Smooth muscle cell (in vitro differentiated cells): ENCODE measurements around the gene ACTN1. TPM values are rescaled to one million over a fixed set of nuclear protein-coding genes. Genes with fewer than 3 reads are reported as not detected.
A peak's percentile ranks its signal among the peaks of the same experiment; 100 is the strongest.

Experiments used
- DNase-seq: peaks from one replicate; lab custom pipeline; 2025; ENCODE audit not compliant: unreplicated experiment; lab: John Stamatoyannopoulos, UW
- H2AFZ ChIP-seq: fragments of 200-600 bp; sonication (generic); 2 replicates; pipeline ENCODE4 v1.6.0; 2016; ENCODE audit warnings: antibody characterized with exemption, low read depth, mild to moderate bottlenecking
- H3F3A ChIP-seq: fragments of 200-600 bp; sonication (generic); 2 replicates; pipeline ENCODE4 v1.6.0; 2017; ENCODE audit warnings: antibody characterized with exemption, low read depth
- H3K27ac ChIP-seq: fragments of 200-600 bp; sonication (generic); 2 replicates; pipeline ENCODE4 v1.5.1; 2016; ENCODE audit warnings: low read depth, mild to moderate bottlenecking
- H3K27me3 ChIP-seq: fragments of 200-600 bp; sonication (generic); 2 replicates; pipeline ENCODE4 v1.6.1; 2016; ENCODE audit warnings: low read depth, mild to moderate bottlenecking
- H3K36me3 ChIP-seq: fragments of 200-600 bp; sonication (generic); 2 replicates; pipeline ENCODE4 v1.5.1; 2016; ENCODE audit warnings: low read depth
- H3K4me1 ChIP-seq: fragments of 200-600 bp; sonication (generic); 2 replicates; pipeline ENCODE4 v1.5.1; 2016; ENCODE audit warnings: low read depth
- H3K4me2 ChIP-seq: fragments of 200-600 bp; sonication (generic); 2 replicates; pipeline ENCODE4 v1.6.0; 2016; ENCODE audit warnings: mild to moderate bottlenecking
- H3K4me3 ChIP-seq: fragments of 200-600 bp; sonication (generic); 2 replicates; pipeline ENCODE4 v1.5.1; 2016; ENCODE audit warnings: mild to moderate bottlenecking
- H3K79me2 ChIP-seq: fragments of 200-600 bp; sonication (generic); 2 replicates; pipeline ENCODE4 v1.6.0; 2016; ENCODE audit warnings: low read depth, mild to moderate bottlenecking
- H3K9ac ChIP-seq: fragments of 200-600 bp; sonication (generic); 2 replicates; pipeline ENCODE4 v1.6.0; 2016; ENCODE audit warnings: low read depth
- H3K9me3 ChIP-seq: fragments of 200-600 bp; sonication (generic); replicated peaks from 2 replicates; pipeline ENCODE4 v1.5.1; 2016; ENCODE audit warnings: low read depth
- H4K20me1 ChIP-seq: fragments of 200-600 bp; sonication (generic); 2 replicates; pipeline ENCODE4 v1.6.0; 2016; ENCODE audit warnings: low read depth
- WGBS: methylation state at CpG from one replicate; pipeline ENCODE4 v1.1.7; 2016; ENCODE audit warnings: low lambda C conversion rate; 5-methylcytosine and 5-hydroxymethylcytosine counted together
- polyA plus RNA-seq: library from polyadenylated mRNA; unstranded; fragments of >200 nt; fragmentation: Nextera tagmentation; extraction: Ambion mirVana; gene quantifications from 2 replicates; pipeline ENCODE4 v1.2.1, GENCODE V29; 2016
- total RNA-seq: library from RNA; depleted of rRNA; stranded (reverse); fragments of >200 nt; gene quantifications from 2 replicates; pipeline ENCODE4 v1.2.3, GENCODE V29; 2014
- TF ChIP-seq, protein P1 (sequence below): fragments of 200-600 bp; sonication (generic); IDR thresholded peaks from 2 replicates; pipeline ENCODE4 v1.5.1; 2017; ENCODE audit warnings: borderline replicate concordance, mild to moderate bottlenecking, antibody characterized with exemption; ENCODE audit not compliant: insufficient read depth, poor library complexity, severe bottlenecking

The ACTN1 gene
- total and polyA plus RNA-seq, 2 experiments from 2014 or later = 422 to 806 TPM

DNA sequence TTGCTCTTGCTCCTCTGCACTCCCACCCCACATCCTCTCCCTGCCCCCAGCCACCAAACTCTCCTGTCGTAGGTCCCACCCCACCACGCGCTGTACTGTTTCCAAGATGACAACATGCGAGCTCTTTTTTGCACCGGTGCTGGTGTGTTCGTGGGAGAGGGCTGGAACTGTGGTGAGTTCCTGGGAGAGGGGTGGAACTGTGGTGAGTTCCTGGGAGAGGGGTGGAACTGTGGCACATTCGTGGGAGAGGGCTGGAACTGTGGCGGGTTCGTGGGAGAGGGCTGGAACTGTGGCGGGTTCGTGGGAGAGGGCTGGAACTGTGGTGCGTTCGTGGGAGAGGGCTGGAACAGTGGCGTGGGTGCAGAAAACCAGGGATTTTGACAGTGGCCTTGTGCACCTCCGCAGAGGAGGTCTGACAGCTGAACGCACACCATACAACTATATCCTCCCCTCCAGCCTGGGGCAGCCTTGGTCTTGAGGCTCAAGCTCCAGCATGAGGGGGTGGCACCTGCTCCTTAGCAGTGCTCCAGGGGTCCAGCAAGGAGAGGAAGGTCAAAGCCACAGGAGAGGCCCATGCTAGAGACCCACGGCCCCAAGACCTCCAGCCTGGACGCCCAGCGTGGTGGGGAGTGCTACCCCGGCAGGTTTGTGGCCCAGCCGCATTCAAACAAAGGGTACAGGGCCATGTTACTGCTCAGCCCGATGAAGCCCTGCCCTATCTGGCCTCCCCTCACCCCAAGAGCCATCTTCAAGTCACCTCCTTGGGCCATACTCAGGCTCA, 50.1 kb downstream of the ACTN1 start:
- TF ChIP-seq, protein P1, sequence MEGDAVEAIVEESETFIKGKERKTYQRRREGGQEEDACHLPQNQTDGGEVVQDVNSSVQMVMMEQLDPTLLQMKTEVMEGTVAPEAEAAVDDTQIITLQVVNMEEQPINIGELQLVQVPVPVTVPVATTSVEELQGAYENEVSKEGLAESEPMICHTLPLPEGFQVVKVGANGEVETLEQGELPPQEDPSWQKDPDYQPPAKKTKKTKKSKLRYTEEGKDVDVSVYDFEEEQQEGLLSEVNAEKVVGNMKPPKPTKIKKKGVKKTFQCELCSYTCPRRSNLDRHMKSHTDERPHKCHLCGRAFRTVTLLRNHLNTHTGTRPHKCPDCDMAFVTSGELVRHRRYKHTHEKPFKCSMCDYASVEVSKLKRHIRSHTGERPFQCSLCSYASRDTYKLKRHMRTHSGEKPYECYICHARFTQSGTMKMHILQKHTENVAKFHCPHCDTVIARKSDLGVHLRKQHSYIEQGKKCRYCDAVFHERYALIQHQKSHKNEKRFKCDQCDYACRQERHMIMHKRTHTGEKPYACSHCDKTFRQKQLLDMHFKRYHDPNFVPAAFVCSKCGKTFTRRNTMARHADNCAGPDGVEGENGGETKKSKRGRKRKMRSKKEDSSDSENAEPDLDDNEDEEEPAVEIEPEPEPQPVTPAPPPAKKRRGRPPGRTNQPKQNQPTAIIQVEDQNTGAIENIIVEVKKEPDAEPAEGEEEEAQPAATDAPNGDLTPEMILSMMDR = no peak
- no peak overlapping the region for H3K4me2 ChIP-seq
- peak overlapping the region; percentile 25 for H3K27ac ChIP-seq
- H3K27me3 ChIP-seq = no peaks in the 10 kb centered on the region
- H3K79me2 ChIP-seq = peaks cover 100% of the 10 kb centered on the region
- 84% methylated on average over 20 of the region's 22 CpGs for WGBS
- no peak for DNase-seq
- no peak overlapping the region for H2AFZ ChIP-seq
- H3K9me3 ChIP-seq = no peaks in the 10 kb centered on the region
- no peak overlapping the region for H3K4me3 ChIP-seq
- peaks cover 4% of the 10 kb centered on the region for H3K36me3 ChIP-seq
- H3K4me1 ChIP-seq = peaks cover 4% of the 10 kb centered on the region
- H3K9ac ChIP-seq = no peak overlapping the region
- peaks cover 100% of the 10 kb centered on the region for H4K20me1 ChIP-seq
- H3F3A ChIP-seq = peaks cover 51% of the 10 kb centered on the region

DNA sequence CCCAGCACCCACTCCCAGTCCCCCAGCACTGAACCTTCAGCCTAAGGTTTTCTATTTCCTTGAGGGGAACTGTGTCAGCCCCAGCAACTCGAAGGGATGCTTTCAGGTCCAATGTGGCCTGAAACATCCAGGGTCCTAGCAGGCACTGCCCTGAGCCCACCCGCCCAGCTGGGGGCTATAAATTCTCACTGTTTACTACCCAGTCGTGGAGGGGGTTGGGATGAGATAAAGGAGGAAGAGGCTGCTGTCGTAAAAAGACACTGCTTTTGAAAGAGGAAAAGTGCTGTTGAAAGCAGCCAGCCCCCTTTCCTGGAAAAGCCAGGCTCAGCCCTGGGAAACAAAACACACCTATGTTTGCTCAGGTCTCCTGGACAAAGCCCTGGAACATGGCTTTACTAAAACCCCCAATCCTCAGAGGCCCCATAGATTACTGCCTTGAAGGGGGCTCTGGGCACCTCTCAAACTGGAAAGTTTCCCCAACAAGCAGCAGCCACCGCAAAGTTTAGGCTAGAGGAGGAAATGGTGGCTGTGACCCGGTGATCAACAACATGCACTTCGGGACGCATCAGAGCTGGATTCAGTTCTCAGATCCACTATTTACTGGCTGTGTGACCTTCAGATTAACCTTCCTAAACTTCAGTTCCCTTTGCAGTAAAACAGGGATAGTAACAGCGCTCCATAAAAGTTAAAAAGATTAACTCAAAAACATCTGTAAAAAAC, 51.0 kb downstream of the ACTN1 start:
- WGBS = 32% methylated on average over 9 of the region's 9 CpGs
- peaks cover 5% of the 10 kb centered on the region for H3K4me1 ChIP-seq

DNA sequence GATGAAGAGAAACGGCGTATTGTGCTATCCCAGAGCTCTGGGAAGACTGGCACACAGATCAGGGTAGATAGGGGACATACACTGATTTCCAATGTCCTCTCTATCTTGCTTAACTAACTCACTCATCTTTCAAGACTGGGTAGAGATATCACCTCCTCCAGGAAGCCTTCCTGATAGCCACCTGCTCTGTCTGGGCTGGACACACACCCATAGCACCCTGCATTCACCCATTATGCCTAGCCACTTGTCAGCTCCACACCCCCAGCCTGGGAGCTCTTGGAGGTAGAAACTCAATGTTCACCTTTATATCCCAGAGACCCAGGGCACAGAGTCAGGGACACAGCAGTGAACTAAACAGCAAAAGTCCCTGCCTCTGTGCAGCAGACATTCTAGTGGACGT, 52.0 kb downstream of the ACTN1 start:
- WGBS = 99% methylated on average over 3 of the region's 3 CpGs
- H3K27ac ChIP-seq = peak overlapping the region; percentile 25
- H3K9ac ChIP-seq = no peak overlapping the region
- no peak overlapping the region for H3K4me3 ChIP-seq
- H3F3A ChIP-seq = peaks cover 62% of the 10 kb centered on the region
- TF ChIP-seq, protein P1 = no peak
- H2AFZ ChIP-seq = no peak overlapping the region
- H3K4me1 ChIP-seq = peaks cover 5% of the 10 kb centered on the region
- H3K4me2 ChIP-seq = no peak overlapping the region
- no peak for DNase-seq
- H3K9me3 ChIP-seq = no peaks in the 10 kb centered on the region
- H3K27me3 ChIP-seq = no peaks in the 10 kb centered on the region
- peaks cover 4% of the 10 kb centered on the region for H3K36me3 ChIP-seq
- H3K79me2 ChIP-seq = peaks cover 100% of the 10 kb centered on the region
- peaks cover 100% of the 10 kb centered on the region for H4K20me1 ChIP-seq

More for the DNA sequence above, 51.0 kb downstream of the ACTN1 start:
- peaks cover 100% of the 10 kb centered on the region for H3K79me2 ChIP-seq
- peaks cover 4% of the 10 kb centered on the region for H3K36me3 ChIP-seq
- peaks cover 100% of the 10 kb centered on the region for H4K20me1 ChIP-seq
- H3K9ac ChIP-seq = no peak overlapping the region
- H3K27me3 ChIP-seq = no peaks in the 10 kb centered on the region
- H3K4me2 ChIP-seq = no peak overlapping the region
- no peak overlapping the region for H2AFZ ChIP-seq
- no peak for DNase-seq
- no peak overlapping the region for H3K4me3 ChIP-seq
- H3K27ac ChIP-seq = peak overlapping the region; percentile 25
- H3K9me3 ChIP-seq = no peaks in the 10 kb centered on the region
- TF ChIP-seq, protein P1 = no peak
- peaks cover 55% of the 10 kb centered on the region for H3F3A ChIP-seq
